Measurements from ENCODE around the gene TIAM2.
"Not testable (repeated sequence)": the region's sequence is repeated elsewhere in the genome, so short reads cannot be mapped to it uniquely, and the experiment has no call there.

TIAM2 gene

GRCh38 chr6:155227046-155227445 is 231.9 kb downstream of the TIAM2 start:
- no peak for DNase-seq (ENCODE audit: low read depth, low spot score)

GRCh38 chr6:155228546-155229166 is 233.5 kb downstream of the TIAM2 start:
- DNase-seq (ENCODE audit: low read depth, low spot score), result no peak

GRCh38 chr6:155230975-155231374 is 235.9 kb downstream of the TIAM2 start:
- not testable (repeated sequence) for DNase-seq (ENCODE audit: low read depth, low spot score)

- DNase-seq (ENCODE audit: low read depth, low spot score), result no peak
These were observed 237.7 kb downstream of the TIAM2 start for GRCh38 chr6:155232848-155233247.

- DNase-seq (ENCODE audit: low read depth, low spot score), result no peak
These were observed 239.1 kb downstream of the TIAM2 start for GRCh38 chr6:155234167-155234566.

- no peak for DNase-seq (ENCODE audit: low read depth, low spot score)
These were observed 239.6 kb downstream of the TIAM2 start for GRCh38 chr6:155234687-155235086.

GRCh38 chr6:155235087-155235486 is 240.0 kb downstream of the TIAM2 start:
- no peak for DNase-seq (ENCODE audit: low read depth, low spot score)

- no peak for DNase-seq (ENCODE audit: low read depth, low spot score)
These were observed 242.5 kb downstream of the TIAM2 start for GRCh38 chr6:155237613-155238012.

- no peak for DNase-seq (ENCODE audit: low read depth, low spot score)
These were observed 245.9 kb downstream of the TIAM2 start for GRCh38 chr6:155240905-155241600.

- DNase-seq (ENCODE audit: low read depth, low spot score), result no peak
These were observed 246.9 kb downstream of the TIAM2 start for GRCh38 chr6:155241966-155242365.

GRCh38 chr6:155244434-155244833 is 249.3 kb downstream of the TIAM2 start:
- no peak for DNase-seq (ENCODE audit: low read depth, low spot score)

- DNase-seq (ENCODE audit: low read depth, low spot score), result no peak
These were observed 250.1 kb downstream of the TIAM2 start for GRCh38 chr6:155245193-155245592.

GRCh38 chr6:155245831-155246230 is 250.7 kb downstream of the TIAM2 start:
- no peak for DNase-seq (ENCODE audit: low read depth, low spot score)

GRCh38 chr6:155246825-155247224 is 251.7 kb downstream of the TIAM2 start:
- DNase-seq (ENCODE audit: low read depth, low spot score), result no peak

- no peak for DNase-seq (ENCODE audit: low read depth, low spot score)
These were observed 252.5 kb downstream of the TIAM2 start for GRCh38 chr6:155247618-155248007.

GRCh38 chr6:155248008-155249001 is 253.2 kb downstream of the TIAM2 start:
- no peak for DNase-seq (ENCODE audit: low read depth, low spot score)

- no peak for DNase-seq (ENCODE audit: low read depth, low spot score)
These were observed 255.7 kb downstream of the TIAM2 start for GRCh38 chr6:155250701-155251381.

GRCh38 chr6:155252581-155252980 is 257.5 kb downstream of the TIAM2 start:
- DNase-seq (ENCODE audit: low read depth, low spot score), result no peak

GRCh38 chr6:155253337-155253736 is 258.2 kb downstream of the TIAM2 start:
- DNase-seq (ENCODE audit: low read depth, low spot score), result no peak

- DNase-seq (ENCODE audit: low read depth, low spot score), result no peak
These were observed 259.0 kb downstream of the TIAM2 start for GRCh38 chr6:155254139-155254538.

GRCh38 chr6:155256122-155256795 is 261.1 kb downstream of the TIAM2 start:
- no peak for DNase-seq (ENCODE audit: low read depth, low spot score)

Measured in iPS DF 19.7 (cell line).